ENCODE measurements around the gene TCP11L2. TPM values are rescaled to one million over a fixed set of nuclear protein-coding genes. Genes with fewer than 3 reads are reported as not detected.
A peak's percentile ranks its signal among the peaks of the same experiment; 100 is the strongest.

TCP11L2 gene
- total and polyA plus RNA-seq, 2 of the 13 experiments (the other 11 are each of a cell fraction or from before 2014, with no cell fraction given), result 4.6 to 24.1 TPM

- TF ChIP-seq DRAP1 (CRISPR knock-in tag; IDR thresholded peaks at IDR 0.05) (peak; percentile 71; the same call in 1 of the 2 replicates), PRMT3 (CRISPR knock-in tag; IDR thresholded peaks at IDR 0.05; ENCODE audit: borderline replicate concordance, low read depth) (no peak), ETS1 (CRISPR knock-in tag; IDR thresholded peaks at IDR 0.05) (no peak), DMTF1 (CRISPR knock-in tag; IDR thresholded peaks at IDR 0.05) (no peak), MNT (IDR thresholded peaks at IDR 0.05) (peak; percentile 6; the same call in 1 of the 2 replicates), MTERF4 (CRISPR knock-in tag; IDR thresholded peaks at IDR 0.05) (no peak), ZBTB33 (CRISPR knock-in tag; IDR thresholded peaks at IDR 0.05) (no peak), MED8 (CRISPR knock-in tag; IDR thresholded peaks at IDR 0.05; ENCODE audit: insufficient replicate concordance) (no peak), AGO2 (optimal IDR thresholded peaks at IDR 0.05; ENCODE audit: low read depth, low read length) (no peak), ZNF468 (CRISPR knock-in tag; IDR thresholded peaks at IDR 0.05) (no peak), GABPB1 (CRISPR knock-in tag; IDR thresholded peaks at IDR 0.05) (peak; percentile 64; the same call in 1 of the 2 replicates), ZNF280D (CRISPR knock-in tag; IDR thresholded peaks at IDR 0.05) (0 out of 2 replicates have a peak, but pooled peaks have one; percentile 30), FOXK2 (IDR thresholded peaks at IDR 0.05) (peak; percentile 99), DPF2 (CRISPR knock-in tag; IDR thresholded peaks at IDR 0.05; ENCODE audit: borderline replicate concordance, low read depth) (0 out of 2 replicates have a peak, but pooled peaks have one; percentile 5)
These were observed at the start of gene TCP11L2 (continued) for GRCh38 chr12:106302401-106303201.
